ENCODE results near the gene CA4. TPM values are rescaled to one million over a fixed set of nuclear protein-coding genes. Genes with fewer than 3 reads are reported as not detected.
"Not testable (repeated sequence)": the region's sequence is repeated elsewhere in the genome, so short reads cannot be mapped to it uniquely, and the experiment has no call there.

CA4 gene
- total RNA-seq, 4 donors from 2014 or later = 1.0 to 8.7 (median 2.3) TPM

- H3K27ac ChIP-seq = no peak overlapping the region
- no peak overlapping the region for H3K4me3 ChIP-seq
- no peak for DNase-seq (ENCODE audit: low spot score in 2 of 2)
- WGBS, 2 donors = 84 to 93% methylated on average over 8 of the region's 8 CpGs
- H3K27me3 ChIP-seq = no peaks in the 10 kb centered on the region
- peaks cover 0 to 5% (median 0%) of the 10 kb centered on the region in 3 donors for H3K36me3 ChIP-seq
- no peaks in the 10 kb centered on the region for H3K9me3 ChIP-seq
- peaks cover 0 to 32% (median 5%) of the 10 kb centered on the region in 4 donors for H3K4me1 ChIP-seq
- TF ChIP-seq POLR2A (IDR thresholded peaks at IDR 0.05) (no peak), EP300 (IDR thresholded peaks at IDR 0.05) (no peak)
- TF ChIP-seq, protein P1, sequence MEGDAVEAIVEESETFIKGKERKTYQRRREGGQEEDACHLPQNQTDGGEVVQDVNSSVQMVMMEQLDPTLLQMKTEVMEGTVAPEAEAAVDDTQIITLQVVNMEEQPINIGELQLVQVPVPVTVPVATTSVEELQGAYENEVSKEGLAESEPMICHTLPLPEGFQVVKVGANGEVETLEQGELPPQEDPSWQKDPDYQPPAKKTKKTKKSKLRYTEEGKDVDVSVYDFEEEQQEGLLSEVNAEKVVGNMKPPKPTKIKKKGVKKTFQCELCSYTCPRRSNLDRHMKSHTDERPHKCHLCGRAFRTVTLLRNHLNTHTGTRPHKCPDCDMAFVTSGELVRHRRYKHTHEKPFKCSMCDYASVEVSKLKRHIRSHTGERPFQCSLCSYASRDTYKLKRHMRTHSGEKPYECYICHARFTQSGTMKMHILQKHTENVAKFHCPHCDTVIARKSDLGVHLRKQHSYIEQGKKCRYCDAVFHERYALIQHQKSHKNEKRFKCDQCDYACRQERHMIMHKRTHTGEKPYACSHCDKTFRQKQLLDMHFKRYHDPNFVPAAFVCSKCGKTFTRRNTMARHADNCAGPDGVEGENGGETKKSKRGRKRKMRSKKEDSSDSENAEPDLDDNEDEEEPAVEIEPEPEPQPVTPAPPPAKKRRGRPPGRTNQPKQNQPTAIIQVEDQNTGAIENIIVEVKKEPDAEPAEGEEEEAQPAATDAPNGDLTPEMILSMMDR (IDR thresholded peaks at IDR 0.05) = no peak
Observed at GRCh38 chr17:60171753-60172079, 21.9 kb downstream of the CA4 start.

DNA sequence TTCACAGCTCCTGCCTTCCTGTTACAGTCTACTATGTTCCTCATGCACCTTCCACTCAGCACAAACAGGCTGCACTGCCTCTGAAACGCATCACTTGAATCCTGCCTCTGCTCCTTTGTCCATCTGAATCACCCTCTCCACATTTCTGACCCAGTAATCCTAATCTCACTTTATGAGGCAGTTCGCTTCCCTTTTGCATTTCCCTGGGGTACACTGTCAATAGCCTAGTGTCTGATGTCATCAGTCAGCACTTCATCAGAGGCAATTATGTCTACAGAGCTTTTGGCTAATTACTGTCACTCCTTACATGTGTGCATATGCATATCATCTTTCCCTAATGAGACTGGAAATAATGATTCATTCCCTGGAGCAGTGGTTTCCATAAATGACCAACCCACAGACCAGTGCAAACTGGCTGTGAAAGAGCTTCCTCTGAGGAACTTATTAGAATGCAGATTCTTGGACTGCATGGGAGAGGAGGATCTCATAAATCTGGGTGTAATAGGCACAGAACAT is 23.6 kb downstream of the CA4 start:
- Histone ChIP-seq H3K36me3 (peaks cover 0 to 15% (median 0%) of the 10 kb centered on the region in 3 donors), H3K4me1 (peaks cover 0 to 32% (median 5%) of the 10 kb centered on the region in 4 donors), H3K9me3 (no peaks in the 10 kb centered on the region), H3K27ac (no peak overlapping the region), H3K27me3 (no peaks in the 10 kb centered on the region), H3K4me3 (no peak overlapping the region)
- DNase-seq (ENCODE audit: low spot score in 2 of 2) = no peak
- TF ChIP-seq, protein P1 (IDR thresholded peaks at IDR 0.05) = no peak
- TF ChIP-seq POLR2A (IDR thresholded peaks at IDR 0.05) (no peak), EP300 (IDR thresholded peaks at IDR 0.05) (no peak)
- WGBS, 2 donors = 48% methylated on average over 2 of the region's 2 CpGs

GRCh38 chr17:60174035-60174434 is 24.3 kb downstream of the CA4 start:
- TF ChIP-seq POLR2A (IDR thresholded peaks at IDR 0.05) = no peak
- TF ChIP-seq, protein P1 (IDR thresholded peaks at IDR 0.05) = no peak
- no peak for TF ChIP-seq EP300 (IDR thresholded peaks at IDR 0.05)
- 48 to 54% methylated on average over 3 of the region's 3 CpGs for WGBS, 2 donors
- H3K4me1 ChIP-seq = peaks cover 0 to 32% (median 5%) of the 10 kb centered on the region in 4 donors
- peaks cover 0 to 21% (median 0%) of the 10 kb centered on the region in 3 donors for H3K36me3 ChIP-seq
- H3K9me3 ChIP-seq = no peaks in the 10 kb centered on the region
- no peak overlapping the region for H3K27ac ChIP-seq
- H3K27me3 ChIP-seq = no peaks in the 10 kb centered on the region
- DNase-seq (ENCODE audit: low spot score in 2 of 2) = no peak
- H3K4me3 ChIP-seq = no peak overlapping the region

DNA sequence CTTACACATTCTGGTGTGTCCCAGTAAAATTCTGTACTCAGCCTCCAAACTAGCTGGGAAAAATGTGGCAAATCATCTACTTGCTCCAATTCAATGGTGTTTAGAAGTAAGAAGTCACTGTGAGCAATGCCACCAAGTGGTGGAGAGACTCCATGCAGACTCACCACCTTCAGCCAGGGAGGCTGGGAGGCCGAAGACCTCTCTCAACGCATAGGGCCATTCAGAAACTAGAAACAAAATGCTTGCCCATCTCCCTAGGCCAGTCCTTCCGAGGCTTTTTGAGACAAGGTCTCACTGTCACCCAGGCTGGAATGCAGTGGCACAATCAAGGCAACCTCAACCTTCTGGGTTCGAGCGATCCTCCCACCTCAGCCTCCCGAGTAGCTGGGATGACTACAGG is 25.0 kb downstream of the CA4 start:
- H3K9me3 ChIP-seq; DNase-seq (ENCODE audit: low spot score in 2 of 2); H3K27me3 ChIP-seq; H3K4me3 ChIP-seq; H3K27ac ChIP-seq: not testable (repeated sequence)
- Histone ChIP-seq H3K36me3 (peaks cover 0 to 29% (median 0%) of the 10 kb centered on the region in 3 donors), H3K4me1 (peaks cover 0 to 27% (median 4%) of the 10 kb centered on the region in 4 donors)
- WGBS, 2 donors = 89 to 94% methylated on average over 6 of the region's 6 CpGs
- TF ChIP-seq, protein P1 (IDR thresholded peaks at IDR 0.05) = peak in 3 of 5 experiments; percentile 7 to 27 (median 12)

- not testable (repeated sequence) for H3K27ac ChIP-seq; DNase-seq (ENCODE audit: low spot score in 2 of 2); H3K27me3 ChIP-seq; H3K4me3 ChIP-seq; H3K9me3 ChIP-seq
- WGBS, 2 donors = 83 to 93% methylated on average over 5 of the region's 5 CpGs
- Histone ChIP-seq H3K4me1 (peaks cover 0 to 14% (median 0%) of the 10 kb centered on the region in 4 donors), H3K36me3 (peaks cover 0 to 49% (median 0%) of the 10 kb centered on the region in 3 donors)
Observed at GRCh38 chr17:60176763-60177162, 27.0 kb downstream of the CA4 start.

DNA sequence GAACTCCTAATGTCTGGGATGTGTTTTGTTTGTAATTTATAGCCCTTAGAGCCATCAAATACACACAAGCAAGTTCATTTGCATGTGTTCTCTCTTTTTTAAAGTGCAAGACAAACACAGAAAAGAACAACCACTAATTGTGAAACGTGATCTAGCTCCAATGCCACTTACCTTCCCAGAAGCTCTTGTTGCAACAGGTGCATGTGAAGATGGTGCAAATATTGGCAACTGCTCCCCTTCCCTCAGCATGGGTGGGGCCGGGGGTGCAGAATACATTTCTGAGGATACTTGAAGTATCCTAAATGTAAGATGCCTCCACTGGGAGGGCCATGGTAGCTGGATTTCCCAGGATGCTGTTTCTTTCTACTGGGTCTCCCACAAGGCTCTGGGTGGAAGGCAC is 28.4 kb downstream of the CA4 start:
- not testable (repeated sequence) for H3K27me3 ChIP-seq; H3K4me3 ChIP-seq; H3K9me3 ChIP-seq; H3K27ac ChIP-seq; DNase-seq (ENCODE audit: low spot score in 2 of 2)
- peaks cover 0 to 13% (median 0%) of the 10 kb centered on the region in 4 donors for H3K4me1 ChIP-seq
- H3K36me3 ChIP-seq = peaks cover 0 to 63% (median 7%) of the 10 kb centered on the region in 3 donors
- 86 to 89% methylated on average over 2 of the region's 2 CpGs for WGBS, 2 donors

GRCh38 chr17:60180380-60180779 is 30.6 kb downstream of the CA4 start:
- not testable (repeated sequence) for H3K9me3 ChIP-seq; H3K4me3 ChIP-seq; DNase-seq (ENCODE audit: low spot score in 2 of 2); H3K27me3 ChIP-seq; H3K4me1 ChIP-seq; H3K27ac ChIP-seq
- peaks cover 0 to 82% (median 7%) of the 10 kb centered on the region in 3 donors for H3K36me3 ChIP-seq
- 89 to 96% methylated on average over 1 of the region's 1 CpG for WGBS, 2 donors

DNA sequence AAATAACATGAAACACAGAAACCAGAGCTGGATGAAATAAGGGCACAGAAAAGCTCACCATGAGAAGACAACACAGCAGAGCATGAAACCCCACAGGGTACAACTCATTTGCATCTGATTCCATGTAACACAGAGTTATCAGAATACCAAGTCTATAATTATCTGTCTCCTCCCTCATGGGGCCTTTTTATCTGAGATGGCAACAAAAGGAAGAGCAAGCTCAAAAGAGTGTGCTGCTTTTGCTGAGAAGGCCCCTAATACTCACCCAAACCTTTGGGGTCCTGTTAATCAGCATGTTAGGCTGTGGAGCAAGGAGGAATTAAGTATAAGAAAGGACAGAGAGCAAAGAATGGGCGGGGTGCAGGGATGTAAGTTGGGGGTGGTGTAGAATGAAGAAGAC is 36.6 kb downstream of the CA4 start:
- not testable (repeated sequence) for DNase-seq (ENCODE audit: low spot score in 2 of 2); H3K9me3 ChIP-seq; H3K4me3 ChIP-seq; H3K27me3 ChIP-seq; H3K27ac ChIP-seq; H3K4me1 ChIP-seq
- 88 to 94% methylated on average over 1 of the region's 1 CpG for WGBS, 2 donors
- H3K36me3 ChIP-seq = peaks cover 4 to 81% (median 7%) of the 10 kb centered on the region in 3 donors

DNA sequence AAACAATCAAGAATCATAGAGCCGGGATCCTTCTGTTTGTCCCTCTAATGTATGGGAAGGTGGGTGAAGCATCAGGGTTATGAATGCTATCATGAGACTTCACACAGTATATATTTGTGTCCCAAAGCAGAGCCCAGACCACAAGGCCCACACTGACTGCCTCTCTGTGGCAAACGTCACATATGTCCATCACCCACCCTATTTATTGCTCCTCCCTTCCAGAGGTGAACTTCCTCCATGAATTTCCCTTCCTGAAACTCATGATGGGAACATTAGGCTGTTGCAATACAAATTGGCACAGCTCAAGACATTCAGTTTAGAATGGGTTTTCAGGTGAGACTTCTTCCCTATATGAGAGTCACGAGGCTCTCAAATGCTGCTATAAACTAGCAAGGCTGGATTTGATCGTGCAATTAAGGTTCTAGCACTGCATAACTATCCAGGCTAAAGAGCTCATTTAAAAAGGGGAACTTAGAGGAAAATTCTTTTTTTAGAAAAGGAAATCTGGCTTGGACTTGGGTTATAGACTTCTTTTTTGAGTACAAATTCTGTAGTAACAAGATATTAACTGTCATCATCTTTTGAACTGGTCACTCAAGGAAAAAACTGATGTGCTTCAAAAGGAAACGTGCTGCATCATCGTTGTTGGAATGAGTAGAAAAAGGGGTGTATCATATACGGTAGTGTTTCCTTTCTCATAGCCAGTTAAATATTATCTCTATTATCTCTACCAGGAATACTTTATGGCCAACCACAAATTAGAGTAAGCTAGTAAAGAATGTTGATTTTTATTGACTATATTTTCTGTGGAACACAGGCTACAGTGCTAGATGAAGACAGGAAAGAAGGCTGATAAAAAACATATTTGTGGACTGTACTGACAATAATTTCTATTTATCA is 37.3 kb downstream of the CA4 start:
- peaks cover 4 to 81% (median 7%) of the 10 kb centered on the region in 3 donors for H3K36me3 ChIP-seq
- DNase-seq (ENCODE audit: low spot score in 2 of 2); H3K4me1 ChIP-seq; H3K27me3 ChIP-seq; H3K27ac ChIP-seq; H3K9me3 ChIP-seq; H3K4me3 ChIP-seq: not testable (repeated sequence)
- WGBS, 2 donors = 75 to 79% methylated on average over 7 of the region's 7 CpGs

All from tibial nerve (tissue), 4 donors.